Uterus (tissue), 4 donors: ENCODE results near the gene SLFNL1. TPM values are rescaled to one million over a fixed set of nuclear protein-coding genes. Genes with fewer than 3 reads are reported as not detected.

Source experiments
- DNase-seq, 2 donors: peaks; one replicate each; pipeline ENCODE4 v3.0.0-alpha.2; 2019 to 2020
- H3K27ac ChIP-seq, 2 donors: fragments of 200-600 bp; sonication (generic); 1 replicate in 1 of 2; 2 replicates in 1 of 2; pipeline ENCODE4 v1.5.1; 2016 to 2018
- H3K27me3 ChIP-seq, 2 donors: fragments of 200-600 bp; sonication (generic); one replicate each; pipeline ENCODE4 v1.5.1; 2018 to 2019; ENCODE audit warnings: control low read depth in 1 of 2
- H3K36me3 ChIP-seq, 2 donors: fragments of 200-600 bp; sonication (generic); one replicate each; pipeline ENCODE4 v1.5.1; 2019; ENCODE audit warnings: control low read depth in 1 of 2
- H3K4me1 ChIP-seq, 2 donors: fragments of 200-600 bp; sonication (generic); one replicate each; pipeline ENCODE4 v1.5.1; 2018 to 2019; ENCODE audit warnings: control low read depth in 1 of 2
- H3K4me3 ChIP-seq, 2 donors: fragments of 200-600 bp; sonication (generic); 1 replicate in 1 of 2; 2 replicates in 1 of 2; pipeline ENCODE4 v1.5.1; 2018 to 2019; ENCODE audit warnings: mild to moderate bottlenecking in 1 of 2
- H3K9me3 ChIP-seq, 2 donors: fragments of 200-600 bp; sonication (generic); one replicate each; pipeline ENCODE4 v1.5.1; 2019; ENCODE audit warnings: control low read depth in 1 of 2
- CTCF ChIP-seq, 4 experiments: fragments of 200-600 bp in 2 of 4; fragments of 450-650 bp in 2 of 4; sonication (generic) in 2 of 4; IDR thresholded peaks; one replicate each; pipeline ENCODE4 v1.5.1; 2016 to 2019; ENCODE audit warnings: antibody characterized with exemption in 4 of 4, mild to moderate bottlenecking in 2 of 4, moderate library complexity in 1 of 4
- POLR2A ChIP-seq, 2 donors: fragments of 450-650 bp; IDR thresholded peaks; one replicate each; pipeline ENCODE4 v1.6.1; 2016; ENCODE audit warnings: antibody characterized with exemption in 2 of 2, mild to moderate bottlenecking in 1 of 2, moderate library complexity in 1 of 2
- intact Hi-C: fragments of 100-400 bp; cut with DNase I; formaldehyde crosslinking; loops from one replicate; pipeline ENCODE4 v1.15.1; 2023; ENCODE audit warnings: low total_unique reads
- total RNA-seq, 4 donors: library from RNA; depleted of rRNA in 3 of 4; stranded (reverse); fragments of >200 nt in 3 of 4; gene quantifications; one replicate each; pipeline versions ENCODE4 v1.1.0 to v1.2.4, GENCODE V29; 2014 to 2023
- donor health status: DM: yes; HTN: yes; CAD: no.

Gene SLFNL1
- total RNA-seq, 4 donors from 2014 or later: 0.83 to 31.3 (median 1.6) TPM; not detected in 1

- Histone ChIP-seq H3K27me3 (no peaks in the 10 kb centered on the region), H3K4me3 (no peak overlapping the region), H3K36me3 (no peaks in the 10 kb centered on the region), H3K9me3 (no peaks in the 10 kb centered on the region), H3K4me1 (no peaks in the 10 kb centered on the region), H3K27ac (no peak overlapping the region)
- intact Hi-C loops: no loop called here
- TF ChIP-seq POLR2A (IDR thresholded peaks at IDR 0.05): no peak
- TF ChIP-seq CTCF (IDR thresholded peaks at IDR 0.05): no peak
- no peak for DNase-seq
Observed at GRCh38 chr1:41015281-41015896, 6.1 kb downstream of the SLFNL1 start.

GRCh38 chr1:41014871-41015270 lies 6.7 kb downstream of the SLFNL1 start:
- Histone ChIP-seq H3K27ac (no peak overlapping the region), H3K9me3 (no peaks in the 10 kb centered on the region), H3K27me3 (no peaks in the 10 kb centered on the region), H3K4me3 (no peak overlapping the region), H3K36me3 (no peaks in the 10 kb centered on the region), H3K4me1 (no peaks in the 10 kb centered on the region)
- no peak for DNase-seq
- TF ChIP-seq POLR2A (IDR thresholded peaks at IDR 0.05) (no peak), CTCF (IDR thresholded peaks at IDR 0.05) (no peak)
- intact Hi-C loops: no loop called here

GRCh38 chr1:41013796-41014195 lies 7.7 kb downstream of the SLFNL1 start:
- H3K4me1 ChIP-seq: no peaks in the 10 kb centered on the region
- no peaks in the 10 kb centered on the region for H3K36me3 ChIP-seq
- no peak for TF ChIP-seq CTCF (IDR thresholded peaks at IDR 0.05)
- no peak for TF ChIP-seq POLR2A (IDR thresholded peaks at IDR 0.05)
- no peaks in the 10 kb centered on the region for H3K27me3 ChIP-seq
- DNase-seq: no peak
- H3K27ac ChIP-seq: peak overlapping the region in 1 of 2 donors; percentile 30
- H3K4me3 ChIP-seq: no peak overlapping the region
- intact Hi-C loops: no loop called here
- no peaks in the 10 kb centered on the region for H3K9me3 ChIP-seq

GRCh38 chr1:41013024-41013423 lies 8.5 kb downstream of the SLFNL1 start:
- TF ChIP-seq POLR2A (IDR thresholded peaks at IDR 0.05) (no peak), CTCF (IDR thresholded peaks at IDR 0.05) (no peak)
- intact Hi-C loops: no loop called here
- Histone ChIP-seq H3K4me1 (no peaks in the 10 kb centered on the region), H3K4me3 (no peak overlapping the region), H3K27me3 (no peaks in the 10 kb centered on the region), H3K9me3 (no peaks in the 10 kb centered on the region), H3K36me3 (no peaks in the 10 kb centered on the region), H3K27ac (no peak overlapping the region)
- no peak for DNase-seq

GRCh38 chr1:41010345-41010744 lies 11.2 kb downstream of the SLFNL1 start:
- TF ChIP-seq POLR2A (IDR thresholded peaks at IDR 0.05) (no peak), CTCF (IDR thresholded peaks at IDR 0.05) (no peak)
- H3K4me1 ChIP-seq: no peaks in the 10 kb centered on the region
- no peak for DNase-seq
- H3K27ac ChIP-seq: no peak overlapping the region
- H3K9me3 ChIP-seq: no peaks in the 10 kb centered on the region
- intact Hi-C loops: no loop called here
- no peaks in the 10 kb centered on the region for H3K36me3 ChIP-seq
- H3K27me3 ChIP-seq: no peaks in the 10 kb centered on the region
- H3K4me3 ChIP-seq: no peak overlapping the region
